SK-N-MC (cell line): ENCODE results near the gene GNA15.
"Not testable (repeated sequence)": the region's sequence is repeated elsewhere in the genome, so short reads cannot be mapped to it uniquely, and the experiment has no call there.

Experiments used
- DNase-seq: peaks from one replicate; pipeline ENCODE4 v3.0.0-alpha.2; 2011; ENCODE audit warnings: low read depth, low spot score
- H3K27ac ChIP-seq: fragments of 200-600 bp; sonication (generic); 2 replicates; pipeline ENCODE4 v1.5.1; 2016; ENCODE audit warnings: mixed run types
- H3K36me3 ChIP-seq: fragments of 200-600 bp; sonication (generic); 2 replicates; pipeline ENCODE4 v1.6.1; 2017; ENCODE audit warnings: antibody characterized with exemption, low read length, mixed read lengths; ENCODE audit not compliant: insufficient read depth
- H3K4me3 ChIP-seq: fragments of 200-600 bp; sonication (generic); 2 replicates; pipeline ENCODE4 v1.5.1; 2016
- H3K9ac ChIP-seq: fragments of 200-600 bp; sonication (generic); 2 replicates; pipeline ENCODE4 v1.8.0; 2017; ENCODE audit warnings: mixed run types, mixed read lengths; ENCODE audit not compliant: insufficient read length
- H3K9me3 ChIP-seq: fragments of 200-600 bp; sonication (generic); 2 replicates; pipeline ENCODE4 v1.6.1; 2017; ENCODE audit warnings: low read depth, mild to moderate bottlenecking, antibody characterized with exemption, low read length, moderate library complexity, mixed read lengths
- EZH2 ChIP-seq: fragments of 200-600 bp; sonication (generic); IDR thresholded peaks from one replicate; pipeline ENCODE4 v1.6.1; 2017; ENCODE audit warnings: antibody characterized with exemption
- FOXP2 ChIP-seq: optimal IDR thresholded peaks from 2 replicates; pipeline ENCODE3; 2011; ENCODE audit warnings: mild to moderate bottlenecking, moderate library complexity; ENCODE audit not compliant: insufficient read depth; ENCODE audit errors: extremely low read length, control extremely low read depth
- POLR2AphosphoS5 ChIP-seq: IDR thresholded peaks from 2 replicates; pipeline ENCODE4 v1.6.1; 2012; ENCODE audit warnings: mild to moderate bottlenecking, low read depth, low read length, borderline replicate concordance

Gene GNA15

DNA sequence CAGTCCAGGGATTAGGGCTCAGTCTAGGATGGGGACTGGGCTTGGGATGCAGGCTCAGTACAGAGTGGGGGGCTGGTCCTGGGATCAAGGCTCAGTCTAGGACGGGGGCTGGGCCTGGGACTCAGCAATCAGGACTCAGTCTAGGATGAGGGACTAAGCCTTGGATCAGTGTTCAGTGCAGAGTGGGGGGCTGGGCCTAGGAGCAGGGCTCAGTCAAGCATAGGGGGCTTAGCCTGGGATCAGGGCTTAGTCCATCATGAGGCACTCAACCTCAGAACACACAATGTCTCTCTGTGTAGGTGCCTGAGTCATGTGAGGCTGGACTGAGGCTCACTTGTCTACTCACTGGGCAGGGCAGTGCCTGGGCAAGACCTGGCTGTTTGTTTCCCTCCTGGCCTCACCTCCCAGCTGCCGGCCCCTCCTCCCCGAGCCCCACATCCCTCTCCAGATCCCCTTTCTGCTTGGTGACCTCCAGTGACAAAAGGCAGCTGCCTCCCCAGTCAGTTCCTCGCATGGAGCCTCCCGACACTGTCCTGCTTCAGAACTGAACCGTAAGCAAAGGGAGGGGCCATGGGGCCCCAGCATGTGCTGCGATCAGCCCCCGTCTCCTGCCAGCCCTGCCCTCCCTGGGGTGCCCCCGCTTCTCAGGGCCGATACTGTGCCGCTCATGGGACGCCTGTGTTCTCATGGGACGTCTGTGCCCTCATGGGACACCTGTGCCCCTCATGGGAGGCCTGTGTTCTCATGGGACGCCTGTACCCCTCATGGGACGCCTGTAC, 36.2 kb downstream of the GNA15 start:
- Histone ChIP-seq H3K4me3 (no peak overlapping the region), H3K9me3 (no peaks in the 10 kb centered on the region), H3K27ac (no peak overlapping the region), H3K9ac (no peak overlapping the region), H3K36me3 (no peaks in the 10 kb centered on the region)
- no peak for DNase-seq
- TF ChIP-seq FOXP2, result no peak
- no peak for TF ChIP-seq POLR2AphosphoS5
- no peak for TF ChIP-seq EZH2

DNA sequence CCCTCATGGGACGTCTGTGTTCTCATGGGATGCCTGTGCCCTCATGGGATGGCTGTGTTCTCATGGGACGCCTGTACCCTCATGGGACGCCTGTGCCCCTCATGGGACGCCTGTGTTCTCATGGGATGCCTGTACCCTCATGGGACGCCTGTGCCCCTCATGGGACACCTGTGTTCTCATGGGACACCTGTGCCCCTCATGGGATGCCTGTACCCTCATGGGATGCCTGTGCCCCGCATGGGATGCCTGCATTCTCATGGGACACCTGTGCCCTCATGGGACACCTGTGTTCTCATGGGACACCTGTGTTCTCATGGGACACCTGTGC, 36.8 kb downstream of the GNA15 start:
- not testable (repeated sequence) for H3K36me3 ChIP-seq, H3K9me3 ChIP-seq, H3K4me3 ChIP-seq, H3K27ac ChIP-seq, DNase-seq, H3K9ac ChIP-seq

DNA sequence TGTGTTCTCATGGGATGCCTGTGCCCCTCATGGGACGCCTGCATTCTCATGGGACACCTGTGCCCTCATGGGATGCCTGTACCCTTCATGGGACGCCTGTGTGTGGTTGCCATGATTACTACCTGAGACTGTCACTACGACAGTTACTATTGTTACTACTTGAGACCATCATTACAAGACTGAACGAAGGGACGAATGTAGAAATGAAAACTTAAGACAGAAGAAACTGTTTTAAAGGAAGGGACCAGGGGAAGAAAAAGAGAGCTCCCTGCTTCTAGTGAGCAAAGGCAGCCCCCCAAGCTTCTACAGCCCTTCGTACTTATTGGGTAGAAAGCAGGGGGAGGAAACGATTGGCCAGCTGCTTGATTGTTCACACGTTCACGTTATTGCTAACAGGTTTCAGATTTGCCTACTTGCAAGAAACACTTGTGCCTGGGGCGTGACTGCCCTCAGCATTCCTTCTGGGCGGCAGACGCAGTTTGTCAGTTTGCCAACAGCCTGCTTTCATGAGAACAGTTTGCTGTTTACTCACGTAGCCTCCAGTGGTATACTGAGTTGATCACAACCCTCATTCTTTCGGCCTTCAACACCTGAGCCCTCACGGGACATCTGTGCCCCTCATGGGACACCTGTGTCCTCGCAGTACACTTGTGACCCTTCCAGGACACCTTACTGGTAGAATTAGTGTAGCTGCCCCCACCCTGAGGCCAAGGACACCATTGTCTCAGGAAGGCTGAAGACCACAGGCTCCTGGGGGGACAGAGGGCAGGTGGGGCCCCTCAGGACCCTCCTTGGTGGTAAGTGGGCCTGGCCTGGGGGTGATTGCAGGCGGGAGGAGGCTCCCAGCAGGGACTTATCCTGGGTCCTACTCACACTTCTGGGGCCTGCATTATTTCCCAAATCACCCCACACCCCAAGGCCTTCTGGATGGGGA, 40.2 kb downstream of the GNA15 start:
- H3K27ac ChIP-seq, result no peak overlapping the region
- TF ChIP-seq POLR2AphosphoS5 (no peak), FOXP2 (no peak), EZH2 (no peak)
- DNase-seq, result no peak
- H3K36me3 ChIP-seq, result no peaks in the 10 kb centered on the region
- H3K9ac ChIP-seq, result no peak overlapping the region
- H3K9me3 ChIP-seq, result no peaks in the 10 kb centered on the region
- no peak overlapping the region for H3K4me3 ChIP-seq

DNA sequence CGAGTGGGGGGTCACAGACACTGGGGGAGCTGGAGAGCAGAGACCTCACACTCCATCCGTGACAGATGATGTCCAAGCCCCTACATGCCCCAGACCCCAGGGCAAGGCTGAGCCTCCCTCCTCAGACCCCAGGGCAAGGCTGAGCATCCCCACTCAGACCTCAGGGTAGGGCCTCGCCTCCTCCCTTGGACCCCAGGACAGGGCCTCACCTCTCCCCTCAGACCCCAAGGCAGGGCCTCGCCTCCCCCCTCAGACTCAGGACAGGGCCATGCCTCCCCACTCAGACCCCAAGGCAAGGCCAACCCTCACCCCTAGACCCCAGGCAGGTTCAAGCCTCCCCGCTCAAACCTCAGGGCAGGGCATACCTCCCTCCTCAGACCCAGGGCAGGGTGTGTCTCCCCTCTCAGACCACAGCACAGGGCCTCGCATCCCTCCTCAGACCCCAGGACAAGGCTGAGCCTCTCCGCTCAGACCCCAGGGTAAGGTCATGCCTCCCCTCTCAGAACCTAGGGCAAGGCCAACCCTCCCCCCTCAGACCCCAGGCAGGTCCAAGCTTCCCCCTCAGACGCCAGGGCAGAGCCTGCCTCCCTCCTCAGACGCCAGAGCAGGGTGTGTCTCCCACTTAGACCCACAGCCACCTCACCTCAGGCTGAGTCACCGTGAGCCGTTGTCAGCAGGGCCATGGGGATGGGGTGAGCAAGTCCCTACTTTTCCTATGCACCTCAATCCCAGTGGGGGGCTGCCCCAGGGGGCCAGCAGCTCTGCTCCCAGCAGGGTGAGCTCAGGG, 41.1 kb downstream of the GNA15 start:
- DNase-seq, result no peak
- Histone ChIP-seq H3K9ac (no peak overlapping the region), H3K27ac (no peak overlapping the region), H3K9me3 (no peaks in the 10 kb centered on the region), H3K36me3 (no peaks in the 10 kb centered on the region), H3K4me3 (no peak overlapping the region)
- no peak for TF ChIP-seq EZH2
- no peak for TF ChIP-seq POLR2AphosphoS5

DNA sequence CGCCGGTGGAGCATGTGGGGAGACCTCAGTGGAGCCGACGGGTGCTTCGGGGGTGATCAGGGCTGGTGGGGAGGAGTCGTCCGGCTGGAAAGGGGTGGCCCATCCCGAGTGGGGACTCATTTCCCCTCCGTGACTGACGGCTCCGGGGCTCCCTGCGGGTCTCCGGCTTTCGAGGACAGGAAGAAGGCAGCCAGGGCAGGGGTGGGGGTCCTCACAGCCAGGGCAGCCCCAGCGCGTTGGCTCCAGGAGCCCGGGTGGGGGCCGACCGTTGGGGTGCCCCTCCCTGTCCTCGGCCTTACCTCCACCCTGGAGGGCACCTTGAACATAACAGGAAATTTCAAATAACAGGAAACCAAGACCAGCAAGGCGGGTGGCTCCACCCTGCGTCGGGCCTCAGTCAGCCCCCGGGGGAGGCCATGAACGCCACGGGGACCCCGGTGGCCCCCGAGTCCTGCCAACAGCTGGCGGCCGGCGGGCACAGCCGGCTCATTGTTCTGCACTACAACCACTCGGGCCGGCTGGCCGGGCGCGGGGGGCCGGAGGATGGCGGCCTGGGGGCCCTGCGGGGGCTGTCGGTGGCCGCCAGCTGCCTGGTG, 42.6 kb downstream of the GNA15 start, which contains the start of gene S1PR4:
Gene S1PR4, plus strand, starts transcription at position 393 of the 596 bp plus-strand sequence. Its CDS starts 24 bp downstream, at position 417.
- Histone ChIP-seq H3K4me3 (no peak within 1 kb of the TSS), H3K36me3 (no peaks in the 10 kb centered on the region), H3K9ac (no peak within 1 kb of the TSS), H3K27ac (no peak within 1 kb of the TSS), H3K9me3 (no peaks in the 10 kb centered on the region)
- TF ChIP-seq POLR2AphosphoS5, result no peak
- TF ChIP-seq EZH2, result no peak
- no peak for TF ChIP-seq FOXP2
- no peak for DNase-seq

DNA sequence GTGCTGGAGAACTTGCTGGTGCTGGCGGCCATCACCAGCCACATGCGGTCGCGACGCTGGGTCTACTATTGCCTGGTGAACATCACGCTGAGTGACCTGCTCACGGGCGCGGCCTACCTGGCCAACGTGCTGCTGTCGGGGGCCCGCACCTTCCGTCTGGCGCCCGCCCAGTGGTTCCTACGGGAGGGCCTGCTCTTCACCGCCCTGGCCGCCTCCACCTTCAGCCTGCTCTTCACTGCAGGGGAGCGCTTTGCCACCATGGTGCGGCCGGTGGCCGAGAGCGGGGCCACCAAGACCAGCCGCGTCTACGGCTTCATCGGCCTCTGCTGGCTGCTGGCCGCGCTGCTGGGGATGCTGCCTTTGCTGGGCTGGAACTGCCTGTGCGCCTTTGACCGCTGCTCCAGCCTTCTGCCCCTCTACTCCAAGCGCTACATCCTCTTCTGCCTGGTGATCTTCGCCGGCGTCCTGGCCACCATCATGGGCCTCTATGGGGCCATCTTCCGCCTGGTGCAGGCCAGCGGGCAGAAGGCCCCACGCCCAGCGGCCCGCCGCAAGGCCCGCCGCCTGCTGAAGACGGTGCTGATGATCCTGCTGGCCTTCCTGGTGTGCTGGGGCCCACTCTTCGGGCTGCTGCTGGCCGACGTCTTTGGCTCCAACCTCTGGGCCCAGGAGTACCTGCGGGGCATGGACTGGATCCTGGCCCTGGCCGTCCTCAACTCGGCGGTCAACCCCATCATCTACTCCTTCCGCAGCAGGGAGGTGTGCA, 43.3 kb downstream of the GNA15 start:
- Histone ChIP-seq H3K9ac (no peak overlapping the region), H3K4me3 (no peak overlapping the region), H3K36me3 (no peaks in the 10 kb centered on the region), H3K9me3 (no peaks in the 10 kb centered on the region), H3K27ac (no peak overlapping the region)
- DNase-seq, result no peak
- TF ChIP-seq POLR2AphosphoS5 (no peak), FOXP2 (no peak), EZH2 (no peak)

DNA sequence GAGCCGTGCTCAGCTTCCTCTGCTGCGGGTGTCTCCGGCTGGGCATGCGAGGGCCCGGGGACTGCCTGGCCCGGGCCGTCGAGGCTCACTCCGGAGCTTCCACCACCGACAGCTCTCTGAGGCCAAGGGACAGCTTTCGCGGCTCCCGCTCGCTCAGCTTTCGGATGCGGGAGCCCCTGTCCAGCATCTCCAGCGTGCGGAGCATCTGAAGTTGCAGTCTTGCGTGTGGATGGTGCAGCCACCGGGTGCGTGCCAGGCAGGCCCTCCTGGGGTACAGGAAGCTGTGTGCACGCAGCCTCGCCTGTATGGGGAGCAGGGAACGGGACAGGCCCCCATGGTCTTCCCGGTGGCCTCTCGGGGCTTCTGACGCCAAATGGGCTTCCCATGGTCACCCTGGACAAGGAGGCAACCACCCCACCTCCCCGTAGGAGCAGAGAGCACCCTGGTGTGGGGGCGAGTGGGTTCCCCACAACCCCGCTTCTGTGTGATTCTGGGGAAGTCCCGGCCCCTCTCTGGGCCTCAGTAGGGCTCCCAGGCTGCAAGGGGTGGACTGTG, 44.0 kb downstream of the GNA15 start:
- H3K36me3 ChIP-seq, result no peaks in the 10 kb centered on the region
- no peak overlapping the region for H3K27ac ChIP-seq
- TF ChIP-seq EZH2 (no peak), POLR2AphosphoS5 (no peak), FOXP2 (no peak)
- no peaks in the 10 kb centered on the region for H3K9me3 ChIP-seq
- H3K9ac ChIP-seq, result no peak overlapping the region
- no peak for DNase-seq
- H3K4me3 ChIP-seq, result no peak overlapping the region
